HG02763 (cell line): ENCODE results near the gene EFCAB3.
"Not testable (repeated sequence)": the region's sequence is repeated elsewhere in the genome, so short reads cannot be mapped to it uniquely, and the experiment has no call there.

Experiments
- ATAC-seq: cut with Tn5 transposase; IDR thresholded peaks from one replicate; pipeline ENCODE4 v1.9.1; 2021; ENCODE audit warnings: mild to moderate bottlenecking, moderate library complexity; ENCODE audit not compliant: unreplicated experiment

The EFCAB3 gene

DNA sequence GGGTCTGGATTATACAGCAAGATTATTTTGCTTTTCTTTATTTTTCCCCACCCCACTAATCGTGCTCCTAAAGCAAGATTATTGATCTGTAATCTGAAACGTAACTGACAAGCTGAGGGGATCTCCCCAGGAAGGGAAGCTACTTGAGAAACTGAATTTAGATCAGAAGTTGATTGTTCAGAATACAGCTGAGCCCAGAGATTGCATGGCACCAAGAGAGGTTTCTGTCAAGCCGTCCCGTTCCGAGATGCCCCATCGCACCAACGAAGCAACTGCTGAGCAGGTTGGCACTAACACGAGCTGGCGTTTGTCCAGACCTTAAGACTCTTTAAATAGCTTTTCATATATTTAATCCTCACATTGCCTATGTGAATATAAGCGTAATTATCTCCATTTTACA lies 78.1 kb downstream of the EFCAB3 start:
- not testable (repeated sequence) for ATAC-seq

- ATAC-seq = not testable (repeated sequence)
These were observed 84.1 kb downstream of the EFCAB3 start for GRCh38 chr17:62464422-62464821.

- not testable (repeated sequence) for ATAC-seq
These were observed 84.9 kb downstream of the EFCAB3 start for GRCh38 chr17:62465271-62465670.
